Measurements from ENCODE around the gene TRAPPC11.
"Not testable (repeated sequence)": the region's sequence is repeated elsewhere in the genome, so short reads cannot be mapped to it uniquely, and the experiment has no call there.

TRAPPC11 gene

GRCh38 chr4:183721207-183722081 is 62.4 kb downstream of the TRAPPC11 start:
- peak; percentile 10 for DNase-seq (ENCODE audit: low read depth)

GRCh38 chr4:183722731-183723560 is 63.9 kb downstream of the TRAPPC11 start:
- DNase-seq (ENCODE audit: low read depth) = peak; percentile 4

- DNase-seq (ENCODE audit: low read depth) = no peak
Measured at GRCh38 chr4:183723561-183724228, 64.6 kb downstream of the TRAPPC11 start.

- not testable (repeated sequence) for DNase-seq (ENCODE audit: low read depth)
Measured at GRCh38 chr4:183725585-183725984, 66.5 kb downstream of the TRAPPC11 start.

GRCh38 chr4:183727482-183727881 is 68.4 kb downstream of the TRAPPC11 start:
- no peak for DNase-seq (ENCODE audit: low read depth)

GRCh38 chr4:183728223-183729068 is 69.4 kb downstream of the TRAPPC11 start:
- no peak for DNase-seq (ENCODE audit: low read depth)

GRCh38 chr4:183729069-183729406 is 69.9 kb downstream of the TRAPPC11 start:
- DNase-seq (ENCODE audit: low read depth) = no peak

- no peak for DNase-seq (ENCODE audit: low read depth)
Measured at GRCh38 chr4:183729430-183730328, 70.6 kb downstream of the TRAPPC11 start.

GRCh38 chr4:183732296-183732695 is 73.2 kb downstream of the TRAPPC11 start:
- DNase-seq (ENCODE audit: low read depth) = no peak

GRCh38 chr4:183733181-183733580 is 74.1 kb downstream of the TRAPPC11 start:
- DNase-seq (ENCODE audit: low read depth) = no peak

GRCh38 chr4:183738081-183738673 is 79.1 kb downstream of the TRAPPC11 start:
- DNase-seq (ENCODE audit: low read depth) = no peak

- DNase-seq (ENCODE audit: low read depth) = no peak
Measured at GRCh38 chr4:183738961-183739360, 79.9 kb downstream of the TRAPPC11 start.

- no peak for DNase-seq (ENCODE audit: low read depth)
Measured at GRCh38 chr4:183746305-183747229, 87.5 kb downstream of the TRAPPC11 start.

GRCh38 chr4:183747380-183747779 is 88.3 kb downstream of the TRAPPC11 start:
- DNase-seq (ENCODE audit: low read depth) = no peak

GRCh38 chr4:183747931-183748670 is 89.0 kb downstream of the TRAPPC11 start:
- no peak for DNase-seq (ENCODE audit: low read depth)

GRCh38 chr4:183751106-183751505 is 92.0 kb downstream of the TRAPPC11 start:
- no peak for DNase-seq (ENCODE audit: low read depth)

- no peak for DNase-seq (ENCODE audit: low read depth)
Measured at GRCh38 chr4:183755596-183755995, 96.5 kb downstream of the TRAPPC11 start.

GRCh38 chr4:183757060-183757459 is 98.0 kb downstream of the TRAPPC11 start:
- DNase-seq (ENCODE audit: low read depth) = no peak
